Ishikawa (cell line): ENCODE results near the gene CDC42EP5.

Source experiments
- CEBPB ChIP-seq: IDR thresholded peaks from 2 replicates; pipeline ENCODE4 v1.6.1; 2012
- EP300 ChIP-seq: IDR thresholded peaks from 2 replicates; pipeline ENCODE4 v1.6.1; 2012; ENCODE audit warnings: borderline replicate concordance
- MAX ChIP-seq: IDR thresholded peaks from 2 replicates; pipeline ENCODE4 v1.6.1; 2012

GRCh38 chr19:54464630-54465425 is 8.3 kb downstream of the CDC42EP5 start:
- TF ChIP-seq CEBPB (no peak), MAX (peak; percentile 96), EP300 (no peak)
